Transverse colon (tissue), 4 donors: ENCODE data around the gene PRKCA. TPM values are rescaled to one million over a fixed set of nuclear protein-coding genes. Genes with fewer than 3 reads are reported as not detected.
A peak's percentile ranks its signal among the peaks of the same experiment; 100 is the strongest.

Experiments used
- DNase-seq: peaks from one replicate; pipeline ENCODE4 v3.0.0-alpha.2; 2019
- H3K27ac ChIP-seq, 4 donors: fragments of 200-600 bp; sonication (generic); 2 replicates each; pipeline ENCODE4 v1.5.1; 2016 to 2018; ENCODE audit warnings: inconsistent platforms in 4 of 4
- H3K27me3 ChIP-seq: fragments of 200-600 bp; sonication (generic); 2 replicates; pipeline ENCODE4 v1.5.1; 2017; ENCODE audit warnings: inconsistent platforms
- H3K36me3 ChIP-seq, 4 donors: fragments of 200-600 bp; sonication (generic); 2 replicates each; pipeline ENCODE4 v1.5.1; 2017 to 2019; ENCODE audit warnings: inconsistent platforms in 4 of 4
- H3K4me1 ChIP-seq, 4 donors: fragments of 200-600 bp; sonication (generic); 2 replicates each; pipeline ENCODE4 v1.5.1; 2017 to 2020; ENCODE audit warnings: inconsistent platforms in 4 of 4
- H3K4me3 ChIP-seq, 4 donors: fragments of 200-600 bp; sonication (generic); 1 replicate in 1 of 4; 2 replicates in 3 of 4; pipeline versions ENCODE4 v1.5.1 to v1.6.1; 2017 to 2019; ENCODE audit warnings: inconsistent platforms in 4 of 4
- H3K9me3 ChIP-seq, 2 donors: fragments of 200-600 bp; sonication (generic); 2 replicates each; pipeline ENCODE4 v1.5.1; 2017 to 2019; ENCODE audit warnings: inconsistent platforms in 2 of 2
- EP300 ChIP-seq: sonication (generic); formaldehyde crosslinking; IDR thresholded peaks from one replicate; pipeline ENCODE4 v1.6.1; 2017; ENCODE audit warnings: antibody characterized with exemption, low read depth
- POLR2A ChIP-seq: fragments of 450-650 bp; IDR thresholded peaks from one replicate; pipeline ENCODE4 v1.6.1; 2016; ENCODE audit warnings: antibody characterized with exemption, mild to moderate bottlenecking, moderate library complexity
- POLR2AphosphoS5 ChIP-seq, 3 donors: sonication (generic); formaldehyde crosslinking; IDR thresholded peaks; one replicate each; pipeline ENCODE4 v1.6.1; 2016; ENCODE audit warnings: antibody characterized with exemption in 3 of 3
- WGBS, 2 donors: methylation state at CpG; one replicate each; pipeline ENCODE4 v1.1.5; 2018; ENCODE audit warnings: low coverage in 1 of 2; 5-methylcytosine and 5-hydroxymethylcytosine counted together
- in situ Hi-C, 4 donors: fragments of 200-750 bp; cut with MboI; loops; one replicate each; pipeline versions ENCODE4 v1.15.0 to v1.15.1; 2017; ENCODE audit warnings: low sequenced_read_pairs in 3 of 4, low pct_ligation_motif_present in 1 of 4, low pct_unique_long_range_greater_than_20kb in 1 of 4
- intact Hi-C: fragments of 100-400 bp; cut with DNase I; formaldehyde crosslinking; loops from one replicate; pipeline ENCODE4 v1.15.1; 2023; ENCODE audit warnings: low total_unique reads
- total RNA-seq, 4 donors: library from RNA; depleted of rRNA; stranded (reverse); fragments of >200 nt; gene quantifications; one replicate each; pipeline ENCODE4 v1.1.0, GENCODE V29; 2016
- TF ChIP-seq, protein P1 (sequence below), 5 experiments: fragments of 200-600 bp in 3 of 5; fragments of 450-650 bp in 2 of 5; sonication (generic) in 3 of 5; IDR thresholded peaks; 1 replicate in 2 of 5; 2 replicates in 3 of 5; pipeline ENCODE4 v1.5.1; 2016 to 2017; ENCODE audit warnings: antibody characterized with exemption in 5 of 5, inconsistent platforms in 3 of 5, mild to moderate bottlenecking in 2 of 5, moderate library complexity in 1 of 5

PRKCA gene
- total RNA-seq, 4 donors from 2014 or later = 16.1 to 49.7 (median 31.7) TPM

DNA sequence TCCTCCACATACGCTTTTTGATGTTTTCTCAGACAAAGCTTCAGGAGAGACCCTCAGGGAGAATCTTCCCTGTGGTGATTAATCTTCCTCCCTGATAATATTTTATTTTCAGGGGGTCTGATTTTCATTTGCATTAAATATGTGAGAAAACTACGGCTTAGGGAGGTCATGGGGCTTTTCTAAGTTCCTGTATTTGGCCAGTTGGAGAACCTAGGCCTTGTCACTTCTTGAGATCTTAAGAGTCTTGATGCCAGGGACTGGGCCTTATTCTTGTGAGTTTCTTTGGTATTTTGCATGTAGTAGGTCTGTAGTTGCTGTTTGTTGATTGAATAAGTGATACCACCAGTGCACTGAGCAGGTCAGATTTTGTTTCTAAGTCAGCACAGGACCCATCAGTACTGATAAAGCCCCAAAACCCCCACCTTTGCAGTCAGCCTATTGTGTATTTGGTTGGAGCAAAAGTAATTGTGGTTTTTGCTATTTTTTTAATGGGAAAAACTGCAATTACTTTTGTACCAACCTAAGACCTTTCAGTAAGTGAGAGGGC lies 130.1 kb downstream of the PRKCA start:
- WGBS, 2 donors = 43 to 55% methylated on average over 2 of the region's 2 CpGs
- Histone ChIP-seq H3K4me3 (no peak overlapping the region), H3K4me1 (peaks cover 3 to 43% (median 19%) of the 10 kb centered on the region in 4 donors), H3K36me3 (no peaks in the 10 kb centered on the region), H3K27me3 (no peaks in the 10 kb centered on the region), H3K27ac (peak overlapping the region; percentile 21 to 73 (median 57)), H3K9me3 (no peaks in the 10 kb centered on the region)
- intact Hi-C loops (no loop called here), in situ Hi-C loops (loop anchor here in 1 of 4 donors (25.0 kb wide), 1 partner anchor 170 kb away; no protein-coding TSS in a partner anchor)
- DNase-seq = no peak
- TF ChIP-seq, protein P1, sequence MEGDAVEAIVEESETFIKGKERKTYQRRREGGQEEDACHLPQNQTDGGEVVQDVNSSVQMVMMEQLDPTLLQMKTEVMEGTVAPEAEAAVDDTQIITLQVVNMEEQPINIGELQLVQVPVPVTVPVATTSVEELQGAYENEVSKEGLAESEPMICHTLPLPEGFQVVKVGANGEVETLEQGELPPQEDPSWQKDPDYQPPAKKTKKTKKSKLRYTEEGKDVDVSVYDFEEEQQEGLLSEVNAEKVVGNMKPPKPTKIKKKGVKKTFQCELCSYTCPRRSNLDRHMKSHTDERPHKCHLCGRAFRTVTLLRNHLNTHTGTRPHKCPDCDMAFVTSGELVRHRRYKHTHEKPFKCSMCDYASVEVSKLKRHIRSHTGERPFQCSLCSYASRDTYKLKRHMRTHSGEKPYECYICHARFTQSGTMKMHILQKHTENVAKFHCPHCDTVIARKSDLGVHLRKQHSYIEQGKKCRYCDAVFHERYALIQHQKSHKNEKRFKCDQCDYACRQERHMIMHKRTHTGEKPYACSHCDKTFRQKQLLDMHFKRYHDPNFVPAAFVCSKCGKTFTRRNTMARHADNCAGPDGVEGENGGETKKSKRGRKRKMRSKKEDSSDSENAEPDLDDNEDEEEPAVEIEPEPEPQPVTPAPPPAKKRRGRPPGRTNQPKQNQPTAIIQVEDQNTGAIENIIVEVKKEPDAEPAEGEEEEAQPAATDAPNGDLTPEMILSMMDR (IDR thresholded peaks at IDR 0.05) = no peak
- TF ChIP-seq EP300 = no peak
- TF ChIP-seq POLR2A = no peak
- no peak for TF ChIP-seq POLR2AphosphoS5 (IDR thresholded peaks at IDR 0.05)

DNA sequence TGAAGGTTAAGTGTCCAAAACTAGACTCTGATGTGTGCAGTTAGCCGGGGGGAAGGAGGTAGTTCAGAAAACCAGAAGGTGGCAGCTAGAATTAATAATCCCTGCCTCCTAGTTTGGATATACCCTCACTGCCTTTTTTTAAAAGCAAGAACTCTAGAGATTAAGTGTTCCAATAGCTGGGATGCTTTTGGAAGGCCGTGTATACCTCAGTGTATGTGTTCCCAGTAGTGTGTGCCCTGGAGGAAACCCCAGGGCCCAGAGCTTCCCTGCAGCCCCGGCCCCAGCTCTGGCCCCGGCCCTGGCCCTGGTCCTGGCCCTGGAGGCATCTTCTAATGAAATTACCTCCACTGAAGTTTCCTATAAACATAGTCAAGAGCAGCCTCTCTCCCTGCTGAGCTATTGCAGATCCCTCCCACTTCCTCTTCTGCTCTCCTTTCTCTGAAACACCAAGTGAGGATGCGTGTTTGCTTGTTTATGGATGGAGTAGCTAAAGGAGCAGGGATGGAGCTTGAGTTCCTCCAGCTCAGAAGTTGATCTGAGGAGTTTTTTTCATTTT lies 130.7 kb downstream of the PRKCA start:
- no peak for DNase-seq
- H3K27me3 ChIP-seq = no peaks in the 10 kb centered on the region
- H3K27ac ChIP-seq = peak overlapping the region; percentile 15 to 73 (median 57)
- no peaks in the 10 kb centered on the region for H3K9me3 ChIP-seq
- no peaks in the 10 kb centered on the region for H3K36me3 ChIP-seq
- no peak overlapping the region for H3K4me3 ChIP-seq
- intact Hi-C loops = no loop called here
- 52 to 75% methylated on average over 2 to 5 of the region's 5 CpGs for WGBS, 2 donors
- in situ Hi-C loops = loop anchor here in 1 of 4 donors (25.0 kb wide), 1 partner anchor 171 kb away; no protein-coding TSS in a partner anchor
- peaks cover 3 to 43% (median 19%) of the 10 kb centered on the region in 4 donors for H3K4me1 ChIP-seq
- TF ChIP-seq EP300 (no peak), POLR2AphosphoS5 (IDR thresholded peaks at IDR 0.05) (no peak), POLR2A (no peak)
- TF ChIP-seq, protein P1 (IDR thresholded peaks at IDR 0.05) = no peak

DNA sequence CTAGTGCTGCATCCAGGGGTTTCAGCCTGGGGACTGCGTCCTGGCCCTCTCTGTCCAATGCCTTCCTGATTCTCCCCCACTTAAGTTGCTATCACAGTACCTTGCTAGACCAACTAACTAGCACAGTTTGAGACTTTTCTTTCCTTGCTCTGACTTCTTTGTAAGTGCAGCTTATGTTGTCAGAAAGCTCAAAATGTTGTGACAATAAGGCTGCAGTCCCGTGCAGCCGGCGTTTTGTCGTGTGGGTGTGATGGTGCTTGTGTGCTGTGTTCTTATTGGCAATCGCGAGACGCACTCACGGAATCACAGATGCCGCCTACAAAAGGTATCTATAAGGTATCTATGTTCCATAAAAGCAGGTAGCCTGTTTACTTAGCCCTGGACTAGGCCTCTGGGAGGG lies 132.8 kb downstream of the PRKCA start:
- H3K9me3 ChIP-seq = no peaks in the 10 kb centered on the region
- no peaks in the 10 kb centered on the region for H3K36me3 ChIP-seq
- H3K27me3 ChIP-seq = no peaks in the 10 kb centered on the region
- intact Hi-C loops (no loop called here), in situ Hi-C loops (loop anchor here in 1 of 4 donors (25.0 kb wide), 1 partner anchor 173 kb away; no protein-coding TSS in a partner anchor)
- H3K4me1 ChIP-seq = peaks cover 3 to 39% (median 19%) of the 10 kb centered on the region in 4 donors
- 93% methylated on average over 10 of the region's 10 CpGs; no CpG with 5 or more reads in 1 of the 2 donors for WGBS, 2 donors
- no peak for DNase-seq
- no peak overlapping the region for H3K27ac ChIP-seq
- TF ChIP-seq POLR2AphosphoS5 (IDR thresholded peaks at IDR 0.05) = no peak
- TF ChIP-seq POLR2A = no peak
- TF ChIP-seq, protein P1 (IDR thresholded peaks at IDR 0.05) = no peak
- no peak for TF ChIP-seq EP300
- H3K4me3 ChIP-seq = no peak overlapping the region

DNA sequence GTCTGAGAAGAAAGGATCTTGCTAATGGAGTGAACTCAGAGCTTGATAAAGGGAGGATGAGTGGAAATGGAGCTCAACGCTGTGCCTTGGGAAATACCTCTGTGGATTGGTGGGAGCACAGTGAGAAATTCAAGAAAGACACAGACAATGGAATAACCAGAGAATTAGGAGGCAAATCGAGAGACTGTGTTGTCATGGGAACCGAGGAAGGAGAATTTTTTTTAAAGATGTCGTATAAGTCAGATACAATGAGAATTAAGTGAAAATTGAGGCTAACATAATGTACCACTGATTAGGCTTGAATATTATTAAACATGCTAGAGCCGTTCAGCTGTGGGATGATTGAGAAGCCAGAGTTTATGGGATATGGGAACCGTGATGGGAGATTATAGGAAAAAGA lies 134.2 kb downstream of the PRKCA start:
- Histone ChIP-seq H3K27me3 (no peaks in the 10 kb centered on the region), H3K4me3 (no peak overlapping the region), H3K27ac (no peak overlapping the region), H3K36me3 (no peaks in the 10 kb centered on the region), H3K9me3 (no peaks in the 10 kb centered on the region), H3K4me1 (peaks cover 3 to 33% (median 13%) of the 10 kb centered on the region in 4 donors)
- TF ChIP-seq, protein P1 (IDR thresholded peaks at IDR 0.05) = no peak
- TF ChIP-seq POLR2AphosphoS5 (IDR thresholded peaks at IDR 0.05) = no peak
- no peak for TF ChIP-seq EP300
- no peak for TF ChIP-seq POLR2A
- 83 to 86% methylated on average over 6 of the region's 6 CpGs for WGBS, 2 donors
- DNase-seq = no peak
- in situ Hi-C loops = loop anchor here in 1 of 4 donors (25.0 kb wide), 1 partner anchor 174 kb away; no protein-coding TSS in a partner anchor
- intact Hi-C loops = no loop called here
